Astrocyte (in vitro differentiated cells and primary cell): Measurements from ENCODE around the gene FAM219A. TPM values are rescaled to one million over a fixed set of nuclear protein-coding genes. Genes with fewer than 3 reads are reported as not detected.
A peak's percentile ranks its signal among the peaks of the same experiment; 100 is the strongest.

ENCODE experiments used
- DNase-seq: peaks from one replicate; pipeline ENCODE4 v3.0.0-alpha.2; 2010; ENCODE audit warnings: low read depth
- FAIRE-seq: peaks from 2 replicates; lab custom pipeline; 2011; peaks lifted over from hg19 to GRCh38; lab: Jason Lieb, UNC
- H2AFZ ChIP-seq: 2 replicates; pipeline ENCODE4 v1.6.0; 2012; ENCODE audit warnings: low read depth, low read length, inconsistent platforms
- H3K27ac ChIP-seq: 2 replicates; pipeline ENCODE4 v1.5.1; 2011; ENCODE audit warnings: low read depth, low read length, inconsistent platforms
- H3K27me3 ChIP-seq: 2 replicates; pipeline ENCODE4 v1.6.0; 2011; ENCODE audit warnings: low read length, inconsistent platforms; ENCODE audit not compliant: insufficient read depth
- H3K36me3 ChIP-seq: 2 replicates; pipeline ENCODE4 v1.5.1; 2011; ENCODE audit warnings: low read length, inconsistent platforms; ENCODE audit not compliant: insufficient read depth
- H3K4me1 ChIP-seq: 2 replicates; pipeline ENCODE4 v1.5.1; 2011; ENCODE audit warnings: low read length, inconsistent platforms; ENCODE audit not compliant: insufficient read depth
- H3K4me2 ChIP-seq: 2 replicates; pipeline ENCODE4 v1.6.0; 2012; ENCODE audit warnings: low read length, inconsistent platforms
- H3K4me3 ChIP-seq: 2 replicates; pipeline ENCODE4 v1.5.1; 2011; ENCODE audit warnings: low read depth, mild to moderate bottlenecking, low read length, inconsistent platforms; ENCODE audit not compliant: insufficient read depth
- H3K79me2 ChIP-seq: 2 replicates; pipeline ENCODE4 v1.6.0; 2012; ENCODE audit warnings: mild to moderate bottlenecking, low read length, inconsistent platforms; ENCODE audit not compliant: insufficient read depth
- H3K9ac ChIP-seq: 2 replicates; pipeline ENCODE4 v1.6.0; 2012; ENCODE audit warnings: mild to moderate bottlenecking, low read length, inconsistent platforms
- H3K9me3 ChIP-seq: 2 replicates; pipeline ENCODE4 v1.5.1; 2012; ENCODE audit warnings: low read depth, mild to moderate bottlenecking, low read length, inconsistent platforms; ENCODE audit not compliant: insufficient read depth
- H4K20me1 ChIP-seq: 2 replicates; pipeline ENCODE4 v1.6.0; 2012; ENCODE audit warnings: low read length, inconsistent platforms; ENCODE audit not compliant: insufficient read depth
- H3K27ac Mint-ChIP-seq: one replicate; pipeline ENCODE4 v1.8.0; 2021; ENCODE audit warnings: mild to moderate bottlenecking, mixed read lengths; ENCODE audit not compliant: unreplicated experiment
- H3K27me3 Mint-ChIP-seq: one replicate; pipeline ENCODE4 v1.8.0; 2021; ENCODE audit warnings: low read depth, mixed read lengths; ENCODE audit not compliant: unreplicated experiment
- H3K36me3 Mint-ChIP-seq: one replicate; pipeline ENCODE4 v1.8.0; 2021; ENCODE audit warnings: low read depth, mixed read lengths; ENCODE audit not compliant: unreplicated experiment
- H3K4me1 Mint-ChIP-seq: one replicate; pipeline ENCODE4 v1.8.0; 2021; ENCODE audit warnings: low read depth, mixed read lengths; ENCODE audit not compliant: unreplicated experiment
- H3K4me3 Mint-ChIP-seq: one replicate; pipeline ENCODE4 v1.8.0; 2021; ENCODE audit warnings: mild to moderate bottlenecking, moderate library complexity, mixed read lengths; ENCODE audit not compliant: unreplicated experiment
- H3K9me3 Mint-ChIP-seq: one replicate; pipeline ENCODE4 v1.8.0; 2021; ENCODE audit warnings: mild to moderate bottlenecking, mixed read lengths; ENCODE audit not compliant: unreplicated experiment
- EZH2 ChIP-seq: IDR thresholded peaks from 2 replicates; pipeline ENCODE4 v1.6.1; 2012; ENCODE audit warnings: mild to moderate bottlenecking, low read length, inconsistent platforms; ENCODE audit not compliant: insufficient read depth
- total RNA-seq: library from RNA; stranded (reverse); gene quantifications from 2 replicates; pipeline ENCODE4 v1.2.1, GENCODE V29; 2021
- TF ChIP-seq, protein P1 (sequence below): IDR thresholded peaks from 2 replicates; pipeline ENCODE4 v1.5.1; 2011; ENCODE audit warnings: low read depth, mild to moderate bottlenecking, inconsistent platforms, low read length, moderate library complexity; ENCODE audit not compliant: insufficient read depth

The FAM219A gene
- total RNA-seq, 1 donor from 2014 or later = 63.5 TPM

DNA sequence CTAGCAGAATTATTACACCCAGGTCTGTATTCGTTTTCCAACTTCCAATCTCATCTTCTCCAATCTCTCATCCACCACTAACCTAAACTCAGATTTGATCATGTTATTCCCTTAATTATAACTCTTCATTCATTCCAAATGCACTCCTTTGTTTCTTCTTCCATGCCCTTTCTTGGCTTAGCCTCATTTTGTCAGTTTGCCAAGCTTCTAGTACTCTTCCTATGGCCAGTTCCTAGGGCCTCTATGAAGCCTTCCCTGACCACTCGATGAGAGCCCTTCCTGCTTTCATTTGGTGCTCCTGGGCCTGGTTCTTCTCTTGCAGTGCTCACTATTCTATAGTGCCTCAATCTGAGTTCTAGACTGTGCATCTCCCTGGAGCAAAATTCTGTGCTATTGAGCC lies 5.8 kb downstream of the FAM219A start:
- Mint-ChIP-seq H3K4me3 (no peak overlapping the region), H3K36me3 (peaks cover 12% of the 10 kb centered on the region), H3K27ac (no peak overlapping the region), H3K27me3 (no peaks in the 10 kb centered on the region), H3K9me3 (no peaks in the 10 kb centered on the region), H3K4me1 (peaks cover 48% of the 10 kb centered on the region)
- no peaks in the 10 kb centered on the region for H3K27me3 ChIP-seq
- no peaks in the 10 kb centered on the region for H3K9me3 ChIP-seq
- peaks cover 85% of the 10 kb centered on the region for H3K79me2 ChIP-seq
- H3K4me2 ChIP-seq = no peak overlapping the region
- DNase-seq = no peak
- TF ChIP-seq, protein P1, sequence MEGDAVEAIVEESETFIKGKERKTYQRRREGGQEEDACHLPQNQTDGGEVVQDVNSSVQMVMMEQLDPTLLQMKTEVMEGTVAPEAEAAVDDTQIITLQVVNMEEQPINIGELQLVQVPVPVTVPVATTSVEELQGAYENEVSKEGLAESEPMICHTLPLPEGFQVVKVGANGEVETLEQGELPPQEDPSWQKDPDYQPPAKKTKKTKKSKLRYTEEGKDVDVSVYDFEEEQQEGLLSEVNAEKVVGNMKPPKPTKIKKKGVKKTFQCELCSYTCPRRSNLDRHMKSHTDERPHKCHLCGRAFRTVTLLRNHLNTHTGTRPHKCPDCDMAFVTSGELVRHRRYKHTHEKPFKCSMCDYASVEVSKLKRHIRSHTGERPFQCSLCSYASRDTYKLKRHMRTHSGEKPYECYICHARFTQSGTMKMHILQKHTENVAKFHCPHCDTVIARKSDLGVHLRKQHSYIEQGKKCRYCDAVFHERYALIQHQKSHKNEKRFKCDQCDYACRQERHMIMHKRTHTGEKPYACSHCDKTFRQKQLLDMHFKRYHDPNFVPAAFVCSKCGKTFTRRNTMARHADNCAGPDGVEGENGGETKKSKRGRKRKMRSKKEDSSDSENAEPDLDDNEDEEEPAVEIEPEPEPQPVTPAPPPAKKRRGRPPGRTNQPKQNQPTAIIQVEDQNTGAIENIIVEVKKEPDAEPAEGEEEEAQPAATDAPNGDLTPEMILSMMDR = no peak
- TF ChIP-seq EZH2 = no peak
- no peak overlapping the region for H3K9ac ChIP-seq
- peaks cover 93% of the 10 kb centered on the region for H4K20me1 ChIP-seq
- peaks cover 13% of the 10 kb centered on the region for H3K4me1 ChIP-seq
- no peak overlapping the region for H3K4me3 ChIP-seq
- H3K27ac ChIP-seq = no peak overlapping the region
- H2AFZ ChIP-seq = no peak overlapping the region
- FAIRE-seq = no peak
- no peaks in the 10 kb centered on the region for H3K36me3 ChIP-seq

DNA sequence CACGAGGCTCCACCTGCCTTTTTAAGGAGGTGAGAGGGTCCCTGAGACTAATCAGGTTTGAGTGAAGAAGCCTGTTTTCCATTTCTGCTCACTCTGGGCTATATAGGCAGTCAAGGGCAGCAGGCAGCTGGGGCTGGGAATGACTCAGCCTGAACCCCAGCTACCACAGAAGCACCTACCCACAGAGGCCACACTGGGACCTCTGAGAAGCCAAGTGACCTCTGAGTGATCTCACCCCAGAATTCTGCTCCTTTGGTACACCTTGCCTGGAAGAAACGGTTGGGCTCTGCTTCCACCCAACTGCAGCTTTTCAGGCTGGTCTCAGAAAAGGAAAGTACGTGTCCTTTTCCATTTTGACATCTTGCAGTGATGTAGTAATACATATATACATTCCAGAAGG lies 6.8 kb downstream of the FAM219A start:
- H3K36me3 Mint-ChIP-seq = peaks cover 12% of the 10 kb centered on the region

DNA sequence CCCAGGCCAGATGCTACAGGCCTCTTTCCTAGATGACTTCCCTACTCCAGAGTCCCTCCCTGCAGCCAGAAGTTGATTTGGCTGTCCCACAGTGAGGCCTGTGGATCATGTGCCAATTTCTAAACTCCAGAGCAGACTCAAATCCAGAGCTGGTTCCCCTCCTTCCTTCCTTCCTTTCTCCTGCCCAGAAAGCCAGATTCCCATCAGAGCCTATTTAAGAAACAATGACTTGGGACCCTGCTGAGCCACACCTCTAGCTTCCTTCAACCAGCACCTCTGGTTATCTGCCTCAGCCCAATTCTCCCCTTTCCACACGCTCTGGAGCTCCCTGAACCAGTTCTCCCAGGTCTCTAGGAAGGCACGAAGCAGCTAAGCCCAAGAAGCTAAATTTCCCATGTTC lies 7.2 kb downstream of the FAM219A start:
- Mint-ChIP-seq H3K9me3 (no peaks in the 10 kb centered on the region), H3K27me3 (no peaks in the 10 kb centered on the region), H3K36me3 (peaks cover 10% of the 10 kb centered on the region), H3K4me3 (peak overlapping the region; percentile 58), H3K27ac (peak overlapping the region; percentile 49), H3K4me1 (peaks cover 48% of the 10 kb centered on the region)
- Histone ChIP-seq H3K4me2 (no peak overlapping the region), H3K79me2 (peaks cover 78% of the 10 kb centered on the region), H2AFZ (no peak overlapping the region), H4K20me1 (peaks cover 98% of the 10 kb centered on the region), H3K4me1 (peaks cover 3% of the 10 kb centered on the region), H3K9ac (no peak overlapping the region), H3K27me3 (no peaks in the 10 kb centered on the region), H3K27ac (no peak overlapping the region), H3K9me3 (no peaks in the 10 kb centered on the region), H3K4me3 (no peak overlapping the region), H3K36me3 (no peaks in the 10 kb centered on the region)
- TF ChIP-seq, protein P1 = no peak
- no peak for TF ChIP-seq EZH2
- FAIRE-seq (no peak), DNase-seq (no peak)

More for the DNA sequence above, 6.8 kb downstream of the FAM219A start:
- Histone ChIP-seq H3K27me3 (no peaks in the 10 kb centered on the region), H3K27ac (no peak overlapping the region), H3K4me3 (no peak overlapping the region), H3K36me3 (no peaks in the 10 kb centered on the region), H3K4me2 (no peak overlapping the region), H3K4me1 (peaks cover 3% of the 10 kb centered on the region), H3K9ac (no peak overlapping the region), H4K20me1 (peaks cover 98% of the 10 kb centered on the region), H2AFZ (no peak overlapping the region), H3K9me3 (no peaks in the 10 kb centered on the region), H3K79me2 (peaks cover 82% of the 10 kb centered on the region)
- Mint-ChIP-seq H3K4me1 (peaks cover 48% of the 10 kb centered on the region), H3K4me3 (no peak overlapping the region), H3K27me3 (no peaks in the 10 kb centered on the region), H3K9me3 (no peaks in the 10 kb centered on the region), H3K27ac (peak overlapping the region; percentile 49)
- TF ChIP-seq, protein P1 = no peak
- no peak for TF ChIP-seq EZH2
- no peak for FAIRE-seq
- peak; percentile 45 for DNase-seq
